GM12873 (cell line): Measurements from ENCODE around the gene PUSL1.

ENCODE experiments used
- TF ChIP-seq, protein P1 (sequence below): IDR thresholded peaks from 2 replicates; pipeline ENCODE4 v1.5.1; 2012; ENCODE audit warnings: low read depth, mild to moderate bottlenecking, moderate library complexity, low read length, control low read depth; ENCODE audit not compliant: insufficient read depth; ENCODE audit errors: missing control alignments

The PUSL1 gene

DNA sequence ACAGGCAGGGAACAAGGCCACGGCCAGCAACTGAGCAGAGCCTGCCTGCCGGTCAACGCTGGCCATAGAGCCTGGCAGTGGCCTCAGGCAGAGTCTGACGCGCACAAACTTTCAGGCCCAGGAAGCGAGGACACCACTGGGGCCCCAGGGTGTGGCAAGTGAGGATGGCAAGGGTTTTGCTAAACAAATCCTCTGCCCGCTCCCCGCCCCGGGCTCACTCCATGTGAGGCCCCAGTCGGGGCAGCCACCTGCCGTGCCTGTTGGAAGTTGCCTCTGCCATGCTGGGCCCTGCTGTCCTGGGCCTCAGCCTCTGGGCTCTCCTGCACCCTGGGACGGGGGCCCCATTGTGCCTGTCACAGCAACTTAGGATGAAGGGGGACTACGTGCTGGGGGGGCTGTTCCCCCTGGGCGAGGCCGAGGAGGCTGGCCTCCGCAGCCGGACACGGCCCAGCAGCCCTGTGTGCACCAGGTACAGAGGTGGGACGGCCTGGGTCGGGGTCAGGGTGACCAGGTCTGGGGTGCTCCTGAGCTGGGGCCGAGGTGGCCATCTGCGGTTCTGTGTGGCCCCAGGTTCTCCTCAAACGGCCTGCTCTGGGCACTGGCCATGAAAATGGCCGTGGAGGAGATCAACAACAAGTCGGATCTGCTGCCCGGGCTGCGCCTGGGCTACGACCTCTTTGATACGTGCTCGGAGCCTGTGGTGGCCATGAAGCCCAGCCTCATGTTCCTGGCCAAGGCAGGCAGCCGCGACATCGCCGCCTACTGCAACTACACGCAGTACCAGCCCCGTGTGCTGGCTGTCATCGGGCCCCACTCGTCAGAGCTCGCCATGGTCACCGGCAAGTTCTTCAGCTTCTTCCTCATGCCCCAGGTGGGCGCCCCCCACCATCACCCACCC lies 22.9 kb downstream of the PUSL1 start, which contains the start of gene TAS1R3:
Gene TAS1R3 (plus strand): TSS at position 213 of the 898 bp plus-strand sequence. CDS start 66 bp downstream, at position 279.
- TF ChIP-seq, protein P1, sequence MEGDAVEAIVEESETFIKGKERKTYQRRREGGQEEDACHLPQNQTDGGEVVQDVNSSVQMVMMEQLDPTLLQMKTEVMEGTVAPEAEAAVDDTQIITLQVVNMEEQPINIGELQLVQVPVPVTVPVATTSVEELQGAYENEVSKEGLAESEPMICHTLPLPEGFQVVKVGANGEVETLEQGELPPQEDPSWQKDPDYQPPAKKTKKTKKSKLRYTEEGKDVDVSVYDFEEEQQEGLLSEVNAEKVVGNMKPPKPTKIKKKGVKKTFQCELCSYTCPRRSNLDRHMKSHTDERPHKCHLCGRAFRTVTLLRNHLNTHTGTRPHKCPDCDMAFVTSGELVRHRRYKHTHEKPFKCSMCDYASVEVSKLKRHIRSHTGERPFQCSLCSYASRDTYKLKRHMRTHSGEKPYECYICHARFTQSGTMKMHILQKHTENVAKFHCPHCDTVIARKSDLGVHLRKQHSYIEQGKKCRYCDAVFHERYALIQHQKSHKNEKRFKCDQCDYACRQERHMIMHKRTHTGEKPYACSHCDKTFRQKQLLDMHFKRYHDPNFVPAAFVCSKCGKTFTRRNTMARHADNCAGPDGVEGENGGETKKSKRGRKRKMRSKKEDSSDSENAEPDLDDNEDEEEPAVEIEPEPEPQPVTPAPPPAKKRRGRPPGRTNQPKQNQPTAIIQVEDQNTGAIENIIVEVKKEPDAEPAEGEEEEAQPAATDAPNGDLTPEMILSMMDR, result no peak

GRCh38 chr1:1332031-1332755 lies 23.8 kb downstream of the PUSL1 start:
- TF ChIP-seq, protein P1, result no peak

DNA sequence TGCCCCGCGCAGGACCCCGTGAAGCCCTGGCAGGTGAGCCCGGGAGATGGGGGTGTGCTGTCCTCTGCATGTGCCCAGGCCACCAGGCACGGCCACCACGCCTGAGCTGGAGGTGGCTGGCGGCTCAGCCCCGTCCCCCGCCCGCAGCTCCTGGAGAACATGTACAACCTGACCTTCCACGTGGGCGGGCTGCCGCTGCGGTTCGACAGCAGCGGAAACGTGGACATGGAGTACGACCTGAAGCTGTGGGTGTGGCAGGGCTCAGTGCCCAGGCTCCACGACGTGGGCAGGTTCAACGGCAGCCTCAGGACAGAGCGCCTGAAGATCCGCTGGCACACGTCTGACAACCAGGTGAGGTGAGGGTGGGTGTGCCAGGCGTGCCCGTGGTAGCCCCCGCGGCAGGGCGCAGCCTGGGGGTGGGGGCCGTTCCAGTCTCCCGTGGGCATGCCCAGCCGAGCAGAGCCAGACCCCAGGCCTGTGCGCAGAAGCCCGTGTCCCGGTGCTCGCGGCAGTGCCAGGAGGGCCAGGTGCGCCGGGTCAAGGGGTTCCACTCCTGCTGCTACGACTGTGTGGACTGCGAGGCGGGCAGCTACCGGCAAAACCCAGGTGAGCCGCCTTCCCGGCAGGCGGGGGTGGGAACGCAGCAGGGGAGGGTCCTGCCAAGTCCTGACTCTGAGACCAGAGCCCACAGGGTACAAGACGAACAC lies 24.5 kb downstream of the PUSL1 start:
- TF ChIP-seq, protein P1, result no peak

GRCh38 chr1:1333551-1334241 lies 25.3 kb downstream of the PUSL1 start:
- TF ChIP-seq, protein P1, result no peak

DNA sequence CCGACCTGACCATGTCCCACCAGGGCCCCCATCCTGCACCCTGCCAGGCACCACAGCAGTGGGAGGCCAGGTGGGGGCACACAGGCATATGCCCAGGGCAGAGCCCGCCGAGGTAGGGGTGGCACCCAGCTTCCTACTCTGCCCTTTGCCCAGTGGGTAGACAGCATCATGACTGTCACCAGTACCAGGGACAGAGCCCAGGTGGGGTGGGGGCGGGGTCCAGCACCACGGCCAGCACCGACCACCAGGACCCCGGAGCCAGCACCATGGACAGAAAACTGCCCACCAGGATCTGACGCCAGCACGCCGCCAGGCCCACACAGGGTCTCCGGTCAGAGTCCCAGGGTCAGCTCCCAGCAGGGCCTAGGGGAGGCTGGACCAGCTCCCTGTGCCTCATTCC lies 26.4 kb downstream of the PUSL1 start:
- TF ChIP-seq, protein P1, result no peak

DNA sequence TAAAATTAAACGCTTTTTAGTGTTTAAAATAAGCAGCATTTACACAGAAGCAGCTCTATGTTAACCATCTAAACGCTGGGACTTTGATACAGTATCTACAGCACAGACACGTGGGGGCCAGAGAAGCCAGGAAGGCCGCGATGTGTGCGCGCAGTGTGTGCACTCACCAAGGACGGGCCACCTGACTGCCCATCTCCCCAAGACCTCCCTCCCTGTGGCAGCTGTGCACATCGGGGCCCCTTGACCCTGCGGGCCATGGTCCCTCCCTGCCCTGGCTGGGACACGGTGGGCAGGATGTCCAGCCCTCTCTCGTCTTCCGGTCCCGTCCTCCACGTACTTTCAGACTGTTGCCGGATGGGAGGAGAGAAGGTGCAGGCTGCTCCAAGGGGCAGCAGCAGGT lies 26.9 kb downstream of the PUSL1 start:
- TF ChIP-seq, protein P1, result no peak
